B cell (primary cell): ENCODE measurements around the gene RAD23A. TPM values are rescaled to one million over a fixed set of nuclear protein-coding genes. Genes with fewer than 3 reads are reported as not detected.

Experiments
- ATAC-seq: fragments of 200-7000 bp; cut with Tn5 transposase; one replicate; pipeline ENCODE4 v1.10.0; 2021; ENCODE audit warnings: low read depth, mild to moderate bottlenecking, moderate number of reproducible peaks, moderate library complexity
- CTCF ChIA-PET: fragments of 350-600 bp; sonication (Branson Sonifier 250); formaldehyde crosslinking; loops from one replicate; lab custom pipeline; 2021; ENCODE audit warnings: antibody characterized with exemption, inconsistent platforms; lab: Charles Lee
- POLR2A ChIA-PET: fragments of 350-600 bp; sonication (Branson Sonifier 250); formaldehyde crosslinking; loops from one replicate; lab custom pipeline; 2021; ENCODE audit warnings: antibody characterized with exemption; lab: Charles Lee
- DNase-seq: peaks from one replicate; pipeline ENCODE4 v3.0.0; 2013
- H2AFZ ChIP-seq: 2 replicates; pipeline ENCODE4 v1.6.1; 2012; ENCODE audit warnings: mild to moderate bottlenecking, low read depth, low read length; ENCODE audit not compliant: insufficient read depth, poor library complexity, severe bottlenecking
- H3K27ac ChIP-seq, 2 donors: 1 replicate in 1 of 2; 2 replicates in 1 of 2; pipeline ENCODE4 v1.5.1; 2012 to 2013; ENCODE audit warnings: low read length in 2 of 2, mild to moderate bottlenecking in 2 of 2, moderate library complexity in 1 of 2
- H3K27me3 ChIP-seq, 4 experiments: fragments of 200-600 bp in 1 of 4; sonication (generic) in 1 of 4; replicated peaks in 1 of 4; 1 replicate in 2 of 4; 2 replicates in 2 of 4; pipeline versions ENCODE4 v1.6.1 to v1.7.0; 2013 to 2016; ENCODE audit warnings: low read length in 3 of 4, mild to moderate bottlenecking in 2 of 4, mixed read lengths in 1 of 4, moderate library complexity in 1 of 4; ENCODE audit not compliant: insufficient read depth in 4 of 4, control insufficient read depth in 3 of 4; ENCODE audit errors: control extremely low read depth in 1 of 4
- H3K36me3 ChIP-seq, 2 experiments: replicated peaks in 1 of 2; 1 replicate in 1 of 2; 2 replicates in 1 of 2; pipeline versions ENCODE4 v1.6.1 to v1.7.1; 2013; ENCODE audit warnings: low read length in 1 of 2; ENCODE audit not compliant: insufficient read depth in 2 of 2, control insufficient read depth in 1 of 2; ENCODE audit errors: control extremely low read depth in 1 of 2, extremely low read depth in 1 of 2
- H3K4me1 ChIP-seq, 2 donors: fragments of 200-600 bp in 1 of 2; sonication (generic) in 1 of 2; 1 replicate in 1 of 2; 2 replicates in 1 of 2; pipeline versions ENCODE4 v1.5.1 to v1.6.1; 2013 to 2017; ENCODE audit warnings: low read length in 2 of 2; ENCODE audit not compliant: control insufficient read depth in 2 of 2, insufficient read depth in 2 of 2
- H3K4me2 ChIP-seq: replicated peaks from 2 replicates; pipeline ENCODE3; 2012; ENCODE audit warnings: mild to moderate bottlenecking, low read depth, low read length; ENCODE audit not compliant: poor library complexity, severe bottlenecking
- H3K4me3 ChIP-seq, 5 experiments: fragments of 200-600 bp in 1 of 5; sonication (generic) in 1 of 5; 1 replicate in 3 of 5; 2 replicates in 2 of 5; pipeline versions ENCODE4 v1.5.1 to v1.7.0; 2011 to 2016; ENCODE audit warnings: low read length in 4 of 5, mild to moderate bottlenecking in 4 of 5, low read depth in 2 of 5, control low read depth in 1 of 5, moderate library complexity in 1 of 5; ENCODE audit not compliant: insufficient read depth in 1 of 5; ENCODE audit errors: control extremely low read depth in 1 of 5, extremely low read depth in 1 of 5
- H3K79me2 ChIP-seq: fragments of 200-600 bp; sonication (generic); one replicate; pipeline ENCODE4 v1.6.0; 2016; ENCODE audit warnings: low read length; ENCODE audit not compliant: control insufficient read depth, insufficient read depth
- H3K9ac ChIP-seq: fragments of 200-600 bp; sonication (generic); 2 replicates; pipeline ENCODE4 v1.6.1; 2017; ENCODE audit warnings: mild to moderate bottlenecking, low read length, moderate library complexity
- H3K9me3 ChIP-seq, 3 donors: one replicate each; pipeline versions ENCODE4 v1.6.1 to v1.7.1; 2013; ENCODE audit warnings: low read length in 2 of 3; ENCODE audit not compliant: control insufficient read depth in 2 of 3, insufficient read depth in 1 of 3; ENCODE audit errors: control extremely low read depth in 1 of 3
- H4K20me1 ChIP-seq: 2 replicates; pipeline ENCODE4 v1.6.0; 2012; ENCODE audit warnings: mild to moderate bottlenecking, low read length; ENCODE audit not compliant: insufficient read depth, control insufficient read depth, poor library complexity, severe bottlenecking
- H3K27ac Mint-ChIP-seq: one replicate; pipeline ENCODE4 v1.8.0; 2021; ENCODE audit warnings: mixed read lengths
- H3K27me3 Mint-ChIP-seq: one replicate; pipeline ENCODE4 v1.8.0; 2021; ENCODE audit warnings: mixed read lengths
- H3K4me1 Mint-ChIP-seq: one replicate; pipeline ENCODE4 v1.8.0; 2021; ENCODE audit warnings: mixed read lengths
- H3K4me3 Mint-ChIP-seq: one replicate; pipeline ENCODE4 v1.8.0; 2021; ENCODE audit warnings: mixed read lengths
- H3K9me3 Mint-ChIP-seq: one replicate; pipeline ENCODE4 v1.8.0; 2022; ENCODE audit warnings: mixed read lengths; ENCODE audit not compliant: insufficient read depth
- EZH2 ChIP-seq: IDR thresholded peaks from 2 replicates; pipeline ENCODE4 v1.6.1; 2012; ENCODE audit warnings: borderline replicate concordance, low read depth, mild to moderate bottlenecking, moderate library complexity, low read length; ENCODE audit not compliant: insufficient read depth, poor library complexity, severe bottlenecking
- WGBS: methylation state at CpG from one replicate; pipeline ENCODE4 v1.1.5; 2013; ENCODE audit warnings: missing lambda C conversion rate; ENCODE audit not compliant: insufficient coverage; 5-methylcytosine and 5-hydroxymethylcytosine counted together
- intact Hi-C: fragments of 100-400 bp; cut with micrococcal nuclease; formaldehyde crosslinking; loops from one replicate; pipeline ENCODE4 v1.10.0; 2022
- polyA plus RNA-seq: library from polyadenylated mRNA; depleted of rRNA; stranded (reverse); fragments of >200 nt; gene quantifications from 2 replicates; pipeline ENCODE4 v1.2.3, GENCODE V29; 2012
- total RNA-seq, 2 donors: library from RNA; stranded (reverse); fragments of 120-200 nt in 1 of 2; gene quantifications; 1 replicate in 1 of 2; 2 replicates in 1 of 2; pipeline versions ENCODE4 v1.2.3 to v1.2.4, GENCODE V29; 2013 to 2022
- TF ChIP-seq, protein P1 (sequence below): fragments of 200-600 bp; IDR thresholded peaks from one replicate; pipeline ENCODE4 v1.8.0; 2022; ENCODE audit warnings: antibody characterized with exemption, mild to moderate bottlenecking

The RAD23A gene
- total and polyA plus RNA-seq, 2 donors (not counting 1 experiment from before 2014, with no cell fraction given), result 100 to 106 TPM

- Mint-ChIP-seq H3K4me3 (peak overlapping the region; percentile 98), H3K27me3 (no peaks in the 10 kb centered on the region), H3K9me3 (no peaks in the 10 kb centered on the region), H3K27ac (peak overlapping the region; percentile 96), H3K4me1 (peaks cover 57% of the 10 kb centered on the region)
- peaks cover 36 to 59% of the 10 kb centered on the region in 2 donors for H3K4me1 ChIP-seq
- peak overlapping the region; percentile 18 for H2AFZ ChIP-seq
- H3K9me3 ChIP-seq, result peaks cover 0 to 3% (median 0%) of the 10 kb centered on the region in 3 donors
- ChIA-PET POLR2A (interaction anchor here (0.7 to 1.5 kb wide), 4 partner anchors 9 to 166 kb away, joined by 3 to 5 read pairs (median 4); partner anchors contain the start of gene SYCE2), CTCF (interaction anchor here (0.7 to 1.2 kb wide), 2 partner anchors 26 to 216 kb away, joined by 4 to 9 read pairs; no protein-coding TSS in a partner anchor)
- peaks cover 57% of the 10 kb centered on the region for H3K79me2 ChIP-seq
- peak; percentile 2 for ATAC-seq
- peak overlapping the region; percentile 89 for H3K4me2 ChIP-seq
- peak overlapping the region; percentile 77 to 95 (median 93) for H3K4me3 ChIP-seq
- H3K27me3 ChIP-seq, result no peaks in the 10 kb centered on the region
- peak; percentile 70 for DNase-seq
- H4K20me1 ChIP-seq, result peaks cover 48% of the 10 kb centered on the region
- intact Hi-C loops, result loop anchor here (1.0 to 2.0 kb wide), 4 partner anchors 18 to 48 kb away; partner anchors contain the start of genes GADD45GIP1, GCDH and SYCE2
- no peak for TF ChIP-seq EZH2
- TF ChIP-seq, protein P1, sequence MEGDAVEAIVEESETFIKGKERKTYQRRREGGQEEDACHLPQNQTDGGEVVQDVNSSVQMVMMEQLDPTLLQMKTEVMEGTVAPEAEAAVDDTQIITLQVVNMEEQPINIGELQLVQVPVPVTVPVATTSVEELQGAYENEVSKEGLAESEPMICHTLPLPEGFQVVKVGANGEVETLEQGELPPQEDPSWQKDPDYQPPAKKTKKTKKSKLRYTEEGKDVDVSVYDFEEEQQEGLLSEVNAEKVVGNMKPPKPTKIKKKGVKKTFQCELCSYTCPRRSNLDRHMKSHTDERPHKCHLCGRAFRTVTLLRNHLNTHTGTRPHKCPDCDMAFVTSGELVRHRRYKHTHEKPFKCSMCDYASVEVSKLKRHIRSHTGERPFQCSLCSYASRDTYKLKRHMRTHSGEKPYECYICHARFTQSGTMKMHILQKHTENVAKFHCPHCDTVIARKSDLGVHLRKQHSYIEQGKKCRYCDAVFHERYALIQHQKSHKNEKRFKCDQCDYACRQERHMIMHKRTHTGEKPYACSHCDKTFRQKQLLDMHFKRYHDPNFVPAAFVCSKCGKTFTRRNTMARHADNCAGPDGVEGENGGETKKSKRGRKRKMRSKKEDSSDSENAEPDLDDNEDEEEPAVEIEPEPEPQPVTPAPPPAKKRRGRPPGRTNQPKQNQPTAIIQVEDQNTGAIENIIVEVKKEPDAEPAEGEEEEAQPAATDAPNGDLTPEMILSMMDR, result peak; percentile 20
- under 1% methylated on average over 46 of the region's 54 CpGs for WGBS
- H3K36me3 ChIP-seq, result peaks cover 0 to 41% of the 10 kb centered on the region in 2 experiments
- peak overlapping the region; percentile 79 to 97 for H3K27ac ChIP-seq
- H3K9ac ChIP-seq, result peak overlapping the region; percentile 99
Measured at GRCh38 chr19:12938779-12939601, 6.7 kb upstream of the RAD23A start.
